HepG2 (cell line): ENCODE results near the gene F7. TPM values are rescaled to one million over a fixed set of nuclear protein-coding genes. Genes with fewer than 3 reads are reported as not detected.

Experiments used
- CHCHD3 ChIP-seq: sonication (generic); formaldehyde crosslinking; IDR thresholded peaks from 2 replicates; pipeline ENCODE4 v1.8.0; 2022; ENCODE audit warnings: mild to moderate bottlenecking, missing genetic modification reagents, moderate library complexity
- DZIP1 ChIP-seq: sonication (generic); formaldehyde crosslinking; IDR thresholded peaks from 2 replicates; pipeline ENCODE4 v1.5.0; 2020; ENCODE audit warnings: mild to moderate bottlenecking, missing genetic modification reagents
- ELF4 ChIP-seq: sonication (generic); formaldehyde crosslinking; IDR thresholded peaks from 2 replicates; pipeline ENCODE4 v1.5.0; 2020; ENCODE audit warnings: missing genetic modification reagents, mild to moderate bottlenecking, moderate library complexity, borderline replicate concordance
- HIVEP1 ChIP-seq: sonication (generic); formaldehyde crosslinking; IDR thresholded peaks from 2 replicates; pipeline ENCODE4 v1.4.0; 2020; ENCODE audit warnings: mild to moderate bottlenecking, missing genetic modification reagents
- JARID2 ChIP-seq: sonication (generic); formaldehyde crosslinking; IDR thresholded peaks from 2 replicates; pipeline ENCODE4 v1.8.1; 2023; ENCODE audit warnings: missing genetic modification reagents, inconsistent platforms; ENCODE audit not compliant: insufficient replicate concordance
- MEIS1 ChIP-seq: sonication (generic); formaldehyde crosslinking; IDR thresholded peaks from 2 replicates; pipeline ENCODE4 v1.9.0; 2021; ENCODE audit warnings: mild to moderate bottlenecking, missing genetic modification reagents, moderate library complexity, borderline replicate concordance
- MIXL1 ChIP-seq: IDR thresholded peaks from 2 replicates; pipeline ENCODE4 v1.6.1; 2016
- MLX ChIP-seq: IDR thresholded peaks from 2 replicates; pipeline ENCODE4 v1.6.1; 2016
- NR2F1 ChIP-seq, 2 experiments: fragments of 450-650 bp in 1 of 2; formaldehyde crosslinking in 1 of 2; IDR thresholded peaks; 2 replicates each; pipeline versions ENCODE4 v1.5.0 to v1.6.1; 2016 to 2020; ENCODE audit warnings: mild to moderate bottlenecking in 1 of 2, missing compliant biosample characterization in 1 of 2, missing genetic modification reagents in 1 of 2, moderate library complexity in 1 of 2
- PTBP1 ChIP-seq: fragments of 200-400 bp; formaldehyde crosslinking; IDR thresholded peaks from 2 replicates; pipeline ENCODE4 v1.6.1; 2018; ENCODE audit warnings: low read length, low read depth; ENCODE audit not compliant: poor library complexity, severe bottlenecking
- RBM22 ChIP-seq: fragments of 200-400 bp; formaldehyde crosslinking; optimal IDR thresholded peaks from 2 replicates; pipeline ENCODE3; 2017; ENCODE audit warnings: mild to moderate bottlenecking, low read length, moderate library complexity
- RXRB ChIP-seq: IDR thresholded peaks from 2 replicates; pipeline ENCODE4 v1.6.1; 2016; ENCODE audit warnings: borderline replicate concordance, missing genetic modification reagents, missing compliant biosample characterization
- SAP130 ChIP-seq: IDR thresholded peaks from 2 replicates; pipeline ENCODE4 v1.6.1; 2016; ENCODE audit warnings: low read depth
- TEAD3 ChIP-seq: optimal IDR thresholded peaks from 2 replicates; pipeline ENCODE3; 2016; ENCODE audit warnings: borderline replicate concordance
- ZBTB46 ChIP-seq: sonication (generic); formaldehyde crosslinking; IDR thresholded peaks from 2 replicates; pipeline ENCODE4 v1.4.0; 2020; ENCODE audit warnings: mild to moderate bottlenecking, missing genetic modification reagents, borderline replicate concordance
- ZBTB7B ChIP-seq: sonication (generic); formaldehyde crosslinking; IDR thresholded peaks from 2 replicates; pipeline ENCODE4 v1.4.0; 2020; ENCODE audit warnings: missing genetic modification reagents
- ZFP37 ChIP-seq: sonication (generic); formaldehyde crosslinking; IDR thresholded peaks from 2 replicates; pipeline ENCODE4 v1.4.0; 2020; ENCODE audit warnings: missing genetic modification reagents, borderline replicate concordance
- ZFY ChIP-seq: sonication (generic); formaldehyde crosslinking; IDR thresholded peaks from 2 replicates; pipeline ENCODE4 v1.4.0; 2020; ENCODE audit warnings: missing genetic modification reagents
- ZNF10 ChIP-seq: sonication (generic); formaldehyde crosslinking; IDR thresholded peaks from 2 replicates; pipeline ENCODE4 v1.4.0; 2020; ENCODE audit warnings: mild to moderate bottlenecking, low read depth, missing genetic modification reagents, borderline replicate concordance
- ZNF180 ChIP-seq: sonication (generic); formaldehyde crosslinking; IDR thresholded peaks from 2 replicates; pipeline ENCODE4 v1.4.0; 2020; ENCODE audit warnings: low read depth, missing genetic modification reagents, borderline replicate concordance
- ZNF276 ChIP-seq: sonication (generic); formaldehyde crosslinking; IDR thresholded peaks from 2 replicates; pipeline ENCODE4 v1.4.0; 2020; ENCODE audit warnings: mild to moderate bottlenecking, low read depth, missing genetic modification reagents
- ZNF619 ChIP-seq: sonication (generic); formaldehyde crosslinking; IDR thresholded peaks from 2 replicates; pipeline ENCODE4 v1.4.0; 2020; ENCODE audit warnings: mild to moderate bottlenecking, missing genetic modification reagents
- ZNF879 ChIP-seq: sonication (generic); formaldehyde crosslinking; IDR thresholded peaks from 2 replicates; pipeline ENCODE4 v1.8.1; 2023; ENCODE audit warnings: missing genetic modification reagents
- polyA plus RNA-seq, 8 experiments: library from polyadenylated mRNA; depleted of rRNA in 3 of 8; stranded (reverse) in 7 of 8; unstranded in 1 of 8; fragments of >200 nt; fragmentation: Illumina TruSeq in 4 of 8; extraction: Trizol in 4 of 8; gene quantifications; 2 replicates each; pipeline versions ENCODE4 v1.2.1 to v1.2.3, GENCODE V29; 2011 to 2016; ENCODE audit warnings: low read depth in 4 of 8, missing spikeins in 1 of 8, mixed read lengths in 1 of 8; ENCODE audit not compliant: insufficient read depth in 1 of 8
- total RNA-seq, 5 experiments: library from RNA; depleted of rRNA; stranded (reverse); fragments of >200 nt; fragmentation: Illumina TruSeq; extraction: Trizol; gene quantifications; 2 replicates each; pipeline ENCODE4 v1.2.3, GENCODE V29; 2016; ENCODE audit warnings: low read depth in 1 of 5

Gene F7
- total and polyA plus RNA-seq, 2 of the 13 experiments (the other 11 are each of a cell fraction or from before 2014, with no cell fraction given) = 12.6 to 26.5 TPM

- TF ChIP-seq ZNF619 (CRISPR knock-in tag) = no peak
- no peak for TF ChIP-seq RBM22
- no peak for TF ChIP-seq MEIS1 (CRISPR knock-in tag)
- no peak for TF ChIP-seq ZNF10 (CRISPR knock-in tag)
- no peak for TF ChIP-seq ZNF276 (CRISPR knock-in tag)
- TF ChIP-seq CHCHD3 = no peak
- TF ChIP-seq HIVEP1 (CRISPR knock-in tag) = peak; percentile 54; the same call in 1 of the 2 replicates
- TF ChIP-seq SAP130 = peak; percentile 11
- no peak for TF ChIP-seq NR2F1 (CRISPR knock-in tag; IDR thresholded peaks at IDR 0.05)
- no peak for TF ChIP-seq JARID2 (CRISPR knock-in tag)
- TF ChIP-seq PTBP1 = no peak
- no peak for TF ChIP-seq DZIP1
- no peak for TF ChIP-seq ZFP37 (CRISPR knock-in tag)
- TF ChIP-seq MLX (CRISPR knock-in tag) = no peak
- no peak for TF ChIP-seq ZNF879 (CRISPR knock-in tag)
- no peak for TF ChIP-seq ZNF180 (CRISPR knock-in tag)
- no peak for TF ChIP-seq RXRB (CRISPR knock-in tag)
- no peak for TF ChIP-seq ELF4 (CRISPR knock-in tag)
- no peak for TF ChIP-seq TEAD3
- TF ChIP-seq MIXL1 (CRISPR knock-in tag) = no peak
- TF ChIP-seq ZBTB7B (CRISPR knock-in tag) = no peak
- peak; percentile 30; the same call in 1 of the 2 replicates for TF ChIP-seq ZFY (CRISPR knock-in tag)
- TF ChIP-seq ZBTB46 (CRISPR knock-in tag) = no peak
These were observed 46.4 kb downstream of the F7 start (continued) for GRCh38 chr13:113151745-113152690.
